COR-L47 (cell line): Measurements from ENCODE around the gene DDX1.

ENCODE experiments used
- DNase-seq: peaks from one replicate; lab custom pipeline; 2025; lab: John Stamatoyannopoulos, UW

The DDX1 gene

DNA sequence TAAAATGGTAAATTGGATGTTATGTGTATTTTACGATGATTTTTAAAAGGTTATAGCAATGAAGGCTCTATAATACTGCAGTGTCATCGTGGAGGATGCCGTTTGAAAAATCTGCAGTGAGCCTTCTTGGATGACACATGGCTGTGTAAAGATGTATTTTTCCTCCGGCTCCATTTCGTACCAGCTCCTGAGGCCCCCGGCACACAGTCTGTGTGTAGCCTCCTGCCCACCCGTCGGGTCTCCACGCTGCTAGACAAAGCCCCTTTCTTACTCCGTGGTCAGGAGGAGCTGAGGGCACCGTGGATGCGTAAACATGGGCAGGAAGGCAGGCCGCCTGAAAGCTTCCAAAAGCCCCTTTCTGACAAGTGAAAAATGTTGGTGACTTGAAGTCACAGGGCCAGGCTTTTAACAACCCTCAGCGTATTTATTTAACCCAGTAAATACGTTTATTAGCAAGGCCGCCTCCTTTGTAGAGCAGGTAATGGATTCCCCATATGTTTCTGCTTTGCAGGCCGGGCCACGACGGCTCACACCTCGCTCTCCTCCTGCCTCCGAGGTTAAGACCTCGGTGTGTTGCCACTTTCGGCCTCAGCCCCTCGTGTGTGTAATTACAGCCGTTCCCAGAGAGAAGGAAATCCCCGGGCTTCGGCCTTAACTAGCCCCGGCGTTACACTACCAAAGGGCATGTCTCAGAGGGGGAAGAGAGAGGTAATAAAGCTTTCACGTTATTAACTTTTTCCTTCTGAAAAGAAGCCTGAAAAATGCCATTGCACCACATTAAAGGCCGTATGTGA lies 72.8 kb downstream of the DDX1 start:
- DNase-seq: no peak

- DNase-seq: no peak
Observed at GRCh38 chr2:15665067-15665942, 73.6 kb downstream of the DDX1 start.

DNA sequence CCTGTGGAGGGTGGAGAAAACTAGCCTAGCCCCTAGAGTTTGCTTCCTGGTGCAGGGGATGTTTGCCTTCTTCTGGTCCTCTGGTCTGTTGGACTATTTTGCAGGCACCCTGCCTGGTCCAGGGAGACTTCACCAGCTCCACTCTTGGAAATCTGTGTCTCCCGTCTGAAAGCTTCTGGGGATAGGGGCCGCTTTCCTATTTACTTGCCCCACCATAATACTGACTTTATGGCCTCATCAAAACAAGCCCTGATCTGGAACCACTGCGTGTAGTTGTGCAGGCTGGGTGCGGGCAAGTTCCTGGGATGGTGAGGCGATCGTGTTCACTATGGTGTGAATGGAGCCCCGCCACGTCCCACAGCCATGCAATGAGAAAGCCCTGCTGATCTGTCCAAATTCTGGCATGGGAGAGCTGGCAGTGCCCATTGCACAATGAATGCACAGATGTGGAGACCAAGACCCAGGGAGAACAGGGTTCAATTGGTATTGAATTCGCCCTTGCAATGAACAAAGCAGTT lies 74.3 kb downstream of the DDX1 start:
- no peak for DNase-seq

- DNase-seq: no peak
Observed at GRCh38 chr2:15666861-15667808, 75.5 kb downstream of the DDX1 start.

- no peak for DNase-seq
Observed at GRCh38 chr2:15667809-15668556, 76.3 kb downstream of the DDX1 start.

DNA sequence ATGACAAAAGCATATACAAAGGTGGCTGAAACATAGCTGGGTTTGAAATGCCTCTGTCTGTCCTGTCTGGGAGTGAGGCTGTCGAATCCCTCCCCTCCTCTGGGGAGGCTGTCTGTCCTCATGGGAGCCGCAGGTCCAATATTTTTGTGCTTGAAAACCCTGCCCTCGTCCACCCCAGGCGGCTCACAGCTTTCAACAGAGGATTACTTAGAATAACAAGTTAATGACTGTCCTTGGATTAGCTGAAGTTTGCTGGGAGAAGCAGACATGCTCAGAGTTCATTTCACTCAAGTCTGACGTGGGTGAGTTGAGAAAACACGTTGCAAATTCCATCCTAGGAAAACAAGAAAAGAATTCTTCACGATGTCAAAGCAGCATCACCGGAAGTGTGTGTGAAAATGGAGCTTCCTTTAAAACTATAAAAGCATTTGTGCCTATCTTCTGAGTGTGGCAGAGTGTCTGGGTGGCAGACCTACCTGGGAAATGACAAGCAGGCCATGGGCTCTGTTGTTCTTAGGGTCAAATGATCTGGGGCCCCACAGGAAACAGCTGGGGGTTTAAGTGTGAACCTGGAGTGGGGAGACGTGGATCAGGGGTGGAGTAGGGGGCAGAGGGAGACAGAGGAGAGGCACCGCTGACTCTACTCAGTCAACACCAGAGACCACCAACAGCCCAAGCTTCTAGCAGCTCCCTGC lies 77.1 kb downstream of the DDX1 start:
- DNase-seq: no peak

- DNase-seq: no peak
Observed at GRCh38 chr2:15669375-15669910, 77.8 kb downstream of the DDX1 start.

- no peak for DNase-seq
Observed at GRCh38 chr2:15670469-15670868, 78.8 kb downstream of the DDX1 start.

DNA sequence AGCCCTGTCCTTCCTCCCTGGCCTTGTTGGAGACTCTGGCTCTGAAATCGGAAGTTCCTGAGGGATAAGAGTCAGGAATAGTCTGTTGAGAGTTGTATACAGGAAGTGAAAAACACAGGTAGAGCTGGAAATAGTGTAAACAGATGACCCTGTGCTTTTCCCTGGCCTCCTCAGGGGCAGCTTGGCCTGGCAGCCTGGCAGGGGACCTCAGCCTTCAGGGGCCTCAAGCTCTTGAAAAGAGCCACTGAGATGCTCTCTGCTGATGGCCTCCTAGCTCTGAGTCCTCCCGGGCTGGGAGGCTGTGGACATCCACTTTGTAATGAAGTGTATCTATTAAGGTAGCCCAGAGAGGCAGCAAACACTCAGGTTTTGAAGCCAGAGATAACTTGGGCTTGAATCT lies 79.3 kb downstream of the DDX1 start:
- no peak for DNase-seq

DNA sequence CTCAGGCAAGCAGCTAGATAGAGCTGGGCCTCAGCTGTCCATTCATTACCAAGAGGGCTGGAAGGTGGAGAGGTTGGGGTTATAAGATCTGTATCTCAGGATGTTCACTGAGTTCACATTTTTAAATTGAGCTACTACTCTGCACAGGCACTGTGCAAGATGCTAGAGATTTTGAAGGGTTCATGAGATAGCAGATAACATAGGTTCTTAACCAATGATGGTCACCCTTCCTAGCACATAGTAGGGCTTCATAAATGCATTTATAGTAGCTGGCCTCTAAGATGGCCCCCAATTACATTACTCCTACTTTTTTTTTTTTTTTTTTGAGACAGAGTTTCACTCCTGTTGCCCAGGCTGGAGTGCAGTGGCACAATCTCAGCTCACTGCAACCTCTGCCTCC lies 79.7 kb downstream of the DDX1 start:
- DNase-seq: no peak

GRCh38 chr2:15671842-15672815 lies 80.5 kb downstream of the DDX1 start:
- no peak for DNase-seq

GRCh38 chr2:15672961-15673918 lies 81.6 kb downstream of the DDX1 start:
- DNase-seq: no peak

GRCh38 chr2:15673919-15674636 lies 82.4 kb downstream of the DDX1 start:
- no peak for DNase-seq

- no peak for DNase-seq
Observed at GRCh38 chr2:15674637-15675455, 83.2 kb downstream of the DDX1 start.

GRCh38 chr2:15675456-15676195 lies 84.0 kb downstream of the DDX1 start:
- DNase-seq: no peak
